Adrenal gland (tissue), 5 donors: ENCODE measurements around the gene SORBS1.

ENCODE experiments used
- POLR2A ChIP-seq, 2 donors: fragments of 450-650 bp; IDR thresholded peaks; one replicate each; pipeline ENCODE4 v1.6.1; 2017; ENCODE audit warnings: antibody characterized with exemption in 2 of 2, mild to moderate bottlenecking in 2 of 2, moderate library complexity in 1 of 2
- TF ChIP-seq, protein P1 (sequence below), 6 experiments: fragments of 450-650 bp in 4 of 6; fragments of 200-600 bp in 2 of 6; sonication (generic) in 1 of 6; IDR thresholded peaks; 1 replicate in 5 of 6; 2 replicates in 1 of 6; pipeline versions ENCODE4 v1.5.1 to v1.8.0; 2016 to 2021; ENCODE audit warnings: antibody characterized with exemption in 6 of 6, mild to moderate bottlenecking in 2 of 6, moderate library complexity in 1 of 6
- donor health status: DM: no; HTN: no; CAD: no.

- TF ChIP-seq, protein P1, sequence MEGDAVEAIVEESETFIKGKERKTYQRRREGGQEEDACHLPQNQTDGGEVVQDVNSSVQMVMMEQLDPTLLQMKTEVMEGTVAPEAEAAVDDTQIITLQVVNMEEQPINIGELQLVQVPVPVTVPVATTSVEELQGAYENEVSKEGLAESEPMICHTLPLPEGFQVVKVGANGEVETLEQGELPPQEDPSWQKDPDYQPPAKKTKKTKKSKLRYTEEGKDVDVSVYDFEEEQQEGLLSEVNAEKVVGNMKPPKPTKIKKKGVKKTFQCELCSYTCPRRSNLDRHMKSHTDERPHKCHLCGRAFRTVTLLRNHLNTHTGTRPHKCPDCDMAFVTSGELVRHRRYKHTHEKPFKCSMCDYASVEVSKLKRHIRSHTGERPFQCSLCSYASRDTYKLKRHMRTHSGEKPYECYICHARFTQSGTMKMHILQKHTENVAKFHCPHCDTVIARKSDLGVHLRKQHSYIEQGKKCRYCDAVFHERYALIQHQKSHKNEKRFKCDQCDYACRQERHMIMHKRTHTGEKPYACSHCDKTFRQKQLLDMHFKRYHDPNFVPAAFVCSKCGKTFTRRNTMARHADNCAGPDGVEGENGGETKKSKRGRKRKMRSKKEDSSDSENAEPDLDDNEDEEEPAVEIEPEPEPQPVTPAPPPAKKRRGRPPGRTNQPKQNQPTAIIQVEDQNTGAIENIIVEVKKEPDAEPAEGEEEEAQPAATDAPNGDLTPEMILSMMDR (IDR thresholded peaks at IDR 0.05), result no peak
- TF ChIP-seq POLR2A (IDR thresholded peaks at IDR 0.05), result no peak
Observed at GRCh38 chr10:95536017-95536416, 25.2 kb downstream of the SORBS1 start.
